Mesenchymal stem cell (in vitro differentiated cells and primary cell): ENCODE results near the gene RCAN1.
"Not testable (repeated sequence)": the region's sequence is repeated elsewhere in the genome, so short reads cannot be mapped to it uniquely, and the experiment has no call there.

ENCODE experiments used
- DNase-seq: peaks from one replicate; pipeline ENCODE4 v3.0.0-alpha.2; 2013
- H2AFZ ChIP-seq: one replicate; pipeline ENCODE4 v1.6.1; 2013; ENCODE audit warnings: low read depth, mild to moderate bottlenecking, control low read depth, inconsistent platforms, low read length, moderate library complexity
- H2AK5ac ChIP-seq: 2 replicates; pipeline ENCODE4 v1.6.1; 2013; ENCODE audit warnings: low read length, moderate library complexity, mild to moderate bottlenecking, inconsistent platforms; ENCODE audit not compliant: severe bottlenecking
- H2BK120ac ChIP-seq: one replicate; pipeline ENCODE4 v1.6.1; 2013; ENCODE audit warnings: low read depth, mild to moderate bottlenecking, inconsistent platforms, low read length, moderate library complexity
- H2BK12ac ChIP-seq, 2 experiments: one replicate each; pipeline ENCODE4 v1.6.1; 2013; ENCODE audit warnings: inconsistent platforms in 2 of 2, low read length in 2 of 2, mild to moderate bottlenecking in 2 of 2, moderate library complexity in 2 of 2, control low read depth in 1 of 2
- H2BK15ac ChIP-seq: one replicate; pipeline ENCODE4 v1.6.1; 2013; ENCODE audit warnings: mild to moderate bottlenecking, low read depth, inconsistent platforms; ENCODE audit not compliant: poor library complexity, severe bottlenecking
- H2BK5ac ChIP-seq: 2 replicates; pipeline ENCODE4 v1.6.1; 2013; ENCODE audit warnings: low read depth, mild to moderate bottlenecking, low read length, control low read depth, inconsistent platforms; ENCODE audit not compliant: poor library complexity, severe bottlenecking
- H3K14ac ChIP-seq, 2 experiments: one replicate each; pipeline ENCODE4 v1.6.1; 2013; ENCODE audit warnings: inconsistent platforms in 2 of 2, low read length in 2 of 2, control low read depth in 1 of 2, mild to moderate bottlenecking in 1 of 2, moderate library complexity in 1 of 2
- H3K18ac ChIP-seq, 2 experiments: one replicate each; pipeline ENCODE4 v1.6.1; 2013; ENCODE audit warnings: inconsistent platforms in 2 of 2, low read length in 2 of 2, control low read depth in 1 of 2, low read depth in 1 of 2, mild to moderate bottlenecking in 1 of 2
- H3K23ac ChIP-seq, 2 experiments: one replicate each; pipeline ENCODE4 v1.6.1; 2013; ENCODE audit warnings: inconsistent platforms in 2 of 2, low read length in 2 of 2, mild to moderate bottlenecking in 2 of 2, moderate library complexity in 2 of 2, control low read depth in 1 of 2
- H3K27ac ChIP-seq: 2 replicates; pipeline ENCODE4 v1.5.1; 2013; ENCODE audit warnings: mild to moderate bottlenecking, moderate library complexity, low read length, control low read depth, inconsistent platforms; ENCODE audit not compliant: poor library complexity, severe bottlenecking
- H3K27me3 ChIP-seq, 2 experiments: 2 replicates each; pipeline versions ENCODE4 v1.6.1 to v1.7.0; 2013; ENCODE audit warnings: low read length in 2 of 2, mild to moderate bottlenecking in 2 of 2, moderate library complexity in 2 of 2, control low read depth in 1 of 2, inconsistent platforms in 1 of 2; ENCODE audit not compliant: control insufficient read depth in 1 of 2, insufficient read depth in 1 of 2
- H3K36me3 ChIP-seq, 2 experiments: 2 replicates each; pipeline versions ENCODE4 v1.6.1 to v1.7.0; 2013; ENCODE audit warnings: low read length in 2 of 2, control low read depth in 1 of 2, inconsistent platforms in 1 of 2, low read depth in 1 of 2, mild to moderate bottlenecking in 1 of 2; ENCODE audit not compliant: insufficient read depth in 2 of 2, control insufficient read depth in 1 of 2
- H3K4ac ChIP-seq, 2 experiments: one replicate each; pipeline ENCODE4 v1.6.1; 2013; ENCODE audit warnings: inconsistent platforms in 2 of 2, low read length in 2 of 2, mild to moderate bottlenecking in 2 of 2, moderate library complexity in 2 of 2, control low read depth in 1 of 2, low read depth in 1 of 2
- H3K4me1 ChIP-seq: 2 replicates; pipeline ENCODE4 v1.6.1; 2013; ENCODE audit warnings: low read depth, low read length, control low read depth; ENCODE audit not compliant: control insufficient read depth, insufficient read depth
- H3K4me2 ChIP-seq: 2 replicates; pipeline ENCODE4 v1.6.1; 2013; ENCODE audit warnings: low read length, mild to moderate bottlenecking, inconsistent platforms; ENCODE audit not compliant: poor library complexity, severe bottlenecking
- H3K4me3 ChIP-seq, 2 experiments: 2 replicates each; pipeline versions ENCODE4 v1.5.1 to v1.7.0; 2013; ENCODE audit warnings: low read length in 2 of 2, mild to moderate bottlenecking in 2 of 2, control low read depth in 1 of 2, low read depth in 1 of 2; ENCODE audit not compliant: insufficient read depth in 1 of 2
- H3K79me1 ChIP-seq: replicated peaks from 2 replicates; pipeline ENCODE4 v1.6.1; 2013; ENCODE audit warnings: mild to moderate bottlenecking, control low read depth, low read length, inconsistent platforms; ENCODE audit not compliant: poor library complexity, severe bottlenecking
- H3K9ac ChIP-seq: 2 replicates; pipeline ENCODE4 v1.7.0; 2013; ENCODE audit warnings: mild to moderate bottlenecking, low read length, moderate library complexity
- H3K9me3 ChIP-seq: 2 replicates; pipeline ENCODE4 v1.7.0; 2013; ENCODE audit warnings: mild to moderate bottlenecking, low read length; ENCODE audit not compliant: control insufficient read depth
- H4K8ac ChIP-seq: one replicate; pipeline ENCODE4 v1.6.1; 2013; ENCODE audit warnings: inconsistent platforms, mild to moderate bottlenecking, low read length, moderate library complexity
- H4K91ac ChIP-seq: one replicate; pipeline ENCODE4 v1.6.1; 2013; ENCODE audit warnings: mild to moderate bottlenecking, low read length, inconsistent platforms
- WGBS: methylation state at CpG from one replicate; pipeline ENCODE4 v1.1.7; 2013; ENCODE audit warnings: mixed read lengths; 5-methylcytosine and 5-hydroxymethylcytosine counted together

Gene RCAN1

DNA sequence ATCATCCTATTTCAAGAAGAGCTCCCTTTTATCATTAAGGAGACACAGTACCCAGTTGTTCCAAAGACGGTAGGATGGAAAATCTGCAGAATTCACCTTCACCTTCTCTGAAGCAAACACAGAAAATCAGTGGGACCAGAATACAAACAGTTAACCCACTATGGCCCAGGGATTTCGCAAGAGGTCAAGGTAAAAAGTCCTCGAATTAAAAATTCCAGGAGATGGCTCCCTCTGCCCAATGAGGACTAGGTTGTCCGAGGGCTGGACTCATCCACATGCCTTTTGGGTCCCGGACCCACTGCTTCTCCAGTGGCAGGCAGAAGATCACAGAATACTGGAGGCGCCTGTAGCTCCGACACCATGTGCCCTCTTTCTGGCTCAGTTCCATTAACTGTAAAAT lies 42.9 kb downstream of the RCAN1 start:
- Histone ChIP-seq H3K4me2 (no peak overlapping the region), H3K9ac (no peak overlapping the region), H2AK5ac (no peak overlapping the region), H2AFZ (no peak overlapping the region), H3K4me3 (no peak overlapping the region), H2BK15ac (no peak overlapping the region), H4K8ac (no peak overlapping the region), H4K91ac (no peak overlapping the region), H2BK12ac (no peak overlapping the region), H2BK120ac (no peak overlapping the region), H3K4ac (no peak overlapping the region), H2BK5ac (no peak overlapping the region), H3K4me1 (peaks cover 4% of the 10 kb centered on the region), H3K36me3 (no peaks in the 10 kb centered on the region), H3K14ac (no peak overlapping the region), H3K27me3 (no peaks in the 10 kb centered on the region), H3K23ac (no peak overlapping the region), H3K27ac (no peak overlapping the region), H3K9me3 (no peaks in the 10 kb centered on the region), H3K79me1 (peaks cover 5% of the 10 kb centered on the region), H3K18ac (peak overlapping the region in 1 of 2 experiments; percentile 14)
- DNase-seq, result no peak
- WGBS, result 81% methylated on average over 7 of the region's 7 CpGs

DNA sequence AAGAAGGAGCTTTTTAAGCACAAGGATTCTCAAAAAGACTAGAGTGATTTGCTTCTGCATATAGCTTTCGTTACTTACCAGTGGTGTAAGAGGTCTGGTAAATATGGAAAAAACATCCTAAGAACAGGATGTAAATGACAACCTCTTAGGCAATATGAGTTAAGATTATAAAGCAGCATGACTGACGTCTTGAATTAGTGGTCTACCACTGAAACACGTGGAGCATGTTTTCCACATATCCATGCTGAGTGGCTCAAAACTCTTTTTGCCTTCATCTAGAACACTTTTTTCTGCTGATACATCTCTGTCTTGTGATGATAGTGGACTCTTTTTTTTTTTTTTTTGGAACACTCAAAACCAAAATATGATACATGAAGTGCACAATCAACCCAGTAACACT lies 44.6 kb downstream of the RCAN1 start:
- Histone ChIP-seq H3K27ac (no peak overlapping the region), H2BK120ac (no peak overlapping the region), H2BK15ac (no peak overlapping the region), H3K18ac (no peak overlapping the region), H2BK5ac (no peak overlapping the region), H3K9ac (no peak overlapping the region), H3K4me2 (no peak overlapping the region), H3K79me1 (peaks cover 8% of the 10 kb centered on the region), H3K4me1 (peaks cover 4% of the 10 kb centered on the region), H3K4ac (no peak overlapping the region), H4K91ac (no peak overlapping the region), H3K14ac (no peak overlapping the region), H3K36me3 (no peaks in the 10 kb centered on the region), H4K8ac (no peak overlapping the region), H3K23ac (no peak overlapping the region), H2BK12ac (no peak overlapping the region), H3K27me3 (no peaks in the 10 kb centered on the region), H3K9me3 (no peaks in the 10 kb centered on the region), H2AK5ac (no peak overlapping the region), H2AFZ (no peak overlapping the region), H3K4me3 (no peak overlapping the region)
- no peak for DNase-seq
- 100% methylated on average over 3 of the region's 3 CpGs for WGBS

DNA sequence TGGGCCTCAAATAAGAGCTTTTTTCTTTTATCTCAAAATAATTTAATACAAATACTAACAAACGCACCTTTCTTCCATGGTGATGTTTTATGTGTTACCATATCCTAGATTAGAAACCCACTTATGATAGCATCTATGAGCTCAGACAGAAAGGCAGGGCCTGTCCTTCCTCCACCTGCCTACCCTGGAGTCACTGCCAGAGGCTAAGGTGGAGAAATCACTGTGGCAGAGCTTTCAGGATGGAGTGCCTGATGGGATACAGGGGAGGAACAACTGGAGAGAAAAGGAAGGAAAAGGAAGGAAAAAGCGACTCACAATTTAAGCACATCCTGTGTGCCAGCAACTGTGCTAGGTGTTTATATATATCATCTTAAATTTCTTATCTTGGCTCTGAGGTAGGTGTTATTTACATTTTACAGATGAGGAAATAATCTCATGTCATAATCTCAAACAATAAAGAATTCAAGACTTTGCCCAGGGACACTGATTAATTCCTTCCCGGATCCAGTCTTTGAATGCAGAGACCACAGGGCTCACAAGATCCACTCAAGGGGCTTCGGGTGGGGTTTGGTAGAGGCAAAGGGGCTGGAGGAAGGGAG lies 45.4 kb downstream of the RCAN1 start:
- peaks cover 8% of the 10 kb centered on the region for H3K79me1 ChIP-seq
- 97% methylated on average over 3 of the region's 4 CpGs for WGBS
- H2BK12ac ChIP-seq, result no peak overlapping the region
- H4K91ac ChIP-seq, result no peak overlapping the region
- H3K27ac ChIP-seq, result no peak overlapping the region
- H3K9ac ChIP-seq, result no peak overlapping the region
- no peaks in the 10 kb centered on the region for H3K27me3 ChIP-seq
- no peak overlapping the region for H3K14ac ChIP-seq
- no peak overlapping the region for H3K23ac ChIP-seq
- H2BK5ac ChIP-seq, result no peak overlapping the region
- H2BK15ac ChIP-seq, result no peak overlapping the region
- no peaks in the 10 kb centered on the region for H3K36me3 ChIP-seq
- no peak overlapping the region for H3K4ac ChIP-seq
- peaks cover 4% of the 10 kb centered on the region for H3K4me1 ChIP-seq
- no peak overlapping the region for H2AK5ac ChIP-seq
- no peak overlapping the region for H2AFZ ChIP-seq
- no peak for DNase-seq
- no peaks in the 10 kb centered on the region for H3K9me3 ChIP-seq
- no peak overlapping the region for H4K8ac ChIP-seq
- H3K4me2 ChIP-seq, result no peak overlapping the region
- no peak overlapping the region for H2BK120ac ChIP-seq
- H3K18ac ChIP-seq, result no peak overlapping the region
- no peak overlapping the region for H3K4me3 ChIP-seq

- not testable (repeated sequence) for H3K4ac ChIP-seq, H3K36me3 ChIP-seq, H3K27ac ChIP-seq, H3K23ac ChIP-seq, H3K18ac ChIP-seq, DNase-seq, H3K14ac ChIP-seq, H2BK12ac ChIP-seq, H3K79me1 ChIP-seq, H2AFZ ChIP-seq, H3K4me1 ChIP-seq, H4K91ac ChIP-seq, H3K9ac ChIP-seq, H2BK5ac ChIP-seq, H3K4me2 ChIP-seq, H2BK15ac ChIP-seq, H2AK5ac ChIP-seq, H2BK120ac ChIP-seq, H3K27me3 ChIP-seq, H3K4me3 ChIP-seq, H4K8ac ChIP-seq, H3K9me3 ChIP-seq
- WGBS, result 100% methylated on average over 3 of the region's 4 CpGs
Observed at GRCh38 chr21:34568801-34569200, 46.1 kb downstream of the RCAN1 start.
